ENCODE measurements around the gene ITGA2.

DNA sequence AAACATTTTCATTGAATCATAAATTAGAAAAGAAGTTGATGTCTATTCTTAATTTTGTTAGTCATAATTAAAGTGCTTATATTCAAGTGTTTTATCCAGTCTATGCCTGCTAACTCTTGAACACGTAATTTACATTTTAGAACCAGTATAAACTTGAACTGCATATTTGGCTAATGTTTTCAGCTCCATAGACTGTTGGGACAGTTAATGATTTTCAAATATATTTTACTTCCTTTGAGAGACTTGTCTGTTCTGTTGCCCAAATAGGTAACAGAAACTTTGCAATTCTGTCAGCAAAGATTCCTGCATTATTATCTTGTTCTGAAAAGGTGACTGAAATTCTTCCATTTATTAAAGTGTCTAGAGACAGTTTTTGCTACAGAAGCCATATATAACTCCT lies 7.8 kb downstream of the ITGA2 start:
- TF ChIP-seq, protein P1, sequence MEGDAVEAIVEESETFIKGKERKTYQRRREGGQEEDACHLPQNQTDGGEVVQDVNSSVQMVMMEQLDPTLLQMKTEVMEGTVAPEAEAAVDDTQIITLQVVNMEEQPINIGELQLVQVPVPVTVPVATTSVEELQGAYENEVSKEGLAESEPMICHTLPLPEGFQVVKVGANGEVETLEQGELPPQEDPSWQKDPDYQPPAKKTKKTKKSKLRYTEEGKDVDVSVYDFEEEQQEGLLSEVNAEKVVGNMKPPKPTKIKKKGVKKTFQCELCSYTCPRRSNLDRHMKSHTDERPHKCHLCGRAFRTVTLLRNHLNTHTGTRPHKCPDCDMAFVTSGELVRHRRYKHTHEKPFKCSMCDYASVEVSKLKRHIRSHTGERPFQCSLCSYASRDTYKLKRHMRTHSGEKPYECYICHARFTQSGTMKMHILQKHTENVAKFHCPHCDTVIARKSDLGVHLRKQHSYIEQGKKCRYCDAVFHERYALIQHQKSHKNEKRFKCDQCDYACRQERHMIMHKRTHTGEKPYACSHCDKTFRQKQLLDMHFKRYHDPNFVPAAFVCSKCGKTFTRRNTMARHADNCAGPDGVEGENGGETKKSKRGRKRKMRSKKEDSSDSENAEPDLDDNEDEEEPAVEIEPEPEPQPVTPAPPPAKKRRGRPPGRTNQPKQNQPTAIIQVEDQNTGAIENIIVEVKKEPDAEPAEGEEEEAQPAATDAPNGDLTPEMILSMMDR (IDR thresholded peaks at IDR 0.05; ENCODE audit: low read depth, low read length): no peak
- no peak for TF ChIP-seq POLR2A (IDR thresholded peaks at IDR 0.05; ENCODE audit: extremely low read depth, insufficient read length)

Data from NB4 (cell line).